Measurements from ENCODE around the gene SCOC. TPM values are rescaled to one million over a fixed set of nuclear protein-coding genes. Genes with fewer than 3 reads are reported as not detected.
"Not testable (repeated sequence)": the region's sequence is repeated elsewhere in the genome, so short reads cannot be mapped to it uniquely, and the experiment has no call there.

The SCOC gene
- total RNA-seq, 1 donor from 2014 or later: 30.3 TPM

- ATAC-seq: no peak
Observed at GRCh38 chr4:140363051-140363450, 10.4 kb upstream of the SCOC start.

DNA sequence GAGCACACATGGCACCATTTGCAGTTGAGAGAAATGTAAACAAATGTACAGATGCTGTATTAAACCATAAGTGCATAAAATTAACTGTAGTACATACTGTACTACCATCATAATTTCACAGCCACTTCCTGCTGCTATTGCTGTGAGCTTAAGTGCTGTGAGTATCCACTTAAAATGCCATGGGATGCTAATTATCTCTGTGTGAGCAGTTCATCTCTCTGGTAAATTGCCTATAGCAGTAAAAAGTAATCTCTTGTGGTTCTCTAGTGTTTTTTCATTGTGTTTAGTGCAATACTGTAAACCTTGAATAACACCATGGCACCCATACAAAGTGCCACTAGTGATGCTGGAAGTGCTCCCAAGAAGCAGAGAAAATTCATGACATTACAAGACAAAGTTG, 9.9 kb upstream of the SCOC start:
- no peak for ATAC-seq

GRCh38 chr4:140367738-140368137, 5.7 kb upstream of the SCOC start:
- ATAC-seq: no peak

DNA sequence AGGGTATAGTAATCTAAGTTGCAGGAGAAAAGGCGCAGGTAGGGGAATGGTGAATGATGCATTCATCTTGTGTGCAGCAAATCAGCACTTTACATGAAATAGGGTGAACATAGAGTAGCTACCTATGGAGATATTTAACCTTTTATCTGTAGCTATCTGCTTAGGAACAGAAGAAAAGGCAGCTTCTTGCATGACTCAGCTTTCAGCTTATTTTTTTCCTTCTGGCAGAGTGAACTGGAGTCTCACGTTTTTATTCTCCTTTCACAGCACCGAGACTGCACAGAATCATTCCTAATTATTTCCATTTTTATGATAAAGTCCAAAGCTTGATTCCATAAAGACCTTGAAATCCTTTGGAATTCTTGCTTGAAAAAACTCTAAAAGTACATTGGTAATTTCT, 4.8 kb upstream of the SCOC start:
- ATAC-seq: no peak

DNA sequence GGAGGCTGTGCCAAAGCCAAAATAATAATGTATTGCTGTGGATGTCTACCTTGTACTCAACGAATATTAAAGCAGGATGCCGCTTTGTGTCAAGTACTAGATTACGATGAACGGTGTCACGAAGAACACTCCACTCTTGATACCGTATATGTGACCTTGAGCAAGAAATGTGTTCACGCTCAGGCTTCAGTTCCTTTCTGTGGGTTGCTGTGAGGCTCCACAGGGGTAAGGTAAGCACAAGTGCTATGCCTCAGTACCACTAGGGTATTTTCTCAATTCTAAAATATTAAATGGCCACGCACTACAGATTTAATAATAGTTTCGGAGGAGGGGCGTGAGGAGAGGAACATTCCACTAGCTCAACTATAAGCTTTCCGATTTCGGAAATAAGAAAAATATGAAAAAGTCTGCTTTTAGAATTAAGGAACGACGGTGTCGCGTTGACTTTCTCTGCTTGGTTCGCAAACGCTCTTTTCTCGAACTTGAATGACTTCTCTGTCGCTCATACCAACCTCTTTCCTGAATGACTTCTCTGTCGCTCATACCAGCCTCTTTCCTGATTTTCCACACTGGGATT, 607 bp upstream of the SCOC start:
- peak; percentile 12 for ATAC-seq

- ATAC-seq: peak; percentile 30
Observed at GRCh38 chr4:140374130-140374477, 658 bp downstream of the SCOC start.

DNA sequence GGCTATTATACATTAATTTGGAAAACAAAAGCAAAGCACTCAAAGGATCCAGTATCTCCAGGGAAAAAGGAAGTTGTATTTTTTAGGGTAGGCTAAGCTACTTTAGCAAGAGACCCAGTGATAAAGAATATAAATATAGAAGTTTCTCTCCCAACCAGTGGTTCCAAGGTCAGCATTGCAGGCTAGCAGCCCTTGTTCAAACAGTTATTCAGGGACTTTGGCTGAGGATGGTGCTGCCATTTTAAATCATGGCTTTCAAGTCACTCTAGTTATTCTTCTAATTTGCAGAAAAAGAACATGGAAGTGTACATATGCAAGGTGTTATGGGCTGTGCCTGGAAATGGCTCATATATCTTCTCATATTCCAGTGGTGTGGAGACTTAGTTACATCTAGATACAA, 9.3 kb downstream of the SCOC start:
- no peak for ATAC-seq

DNA sequence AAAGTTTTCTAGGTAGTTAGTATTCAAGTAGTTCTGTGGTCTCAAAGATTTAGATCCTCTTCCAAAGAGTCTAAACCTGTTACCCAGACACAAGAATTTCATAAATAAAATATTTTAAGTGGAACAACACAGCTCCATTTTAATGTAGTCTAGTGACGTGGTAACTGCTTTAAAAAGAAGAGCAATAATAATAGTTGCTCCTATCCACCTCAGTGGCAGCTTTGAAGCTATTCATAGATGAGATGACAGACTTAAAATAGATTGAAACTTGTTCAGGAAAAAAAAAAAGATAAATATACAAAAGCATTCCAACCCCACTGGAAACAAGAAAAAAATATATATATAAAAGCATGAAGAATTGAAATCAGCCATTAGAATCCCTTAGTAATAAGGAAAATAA, 14.6 kb downstream of the SCOC start:
- no peak for ATAC-seq

DNA sequence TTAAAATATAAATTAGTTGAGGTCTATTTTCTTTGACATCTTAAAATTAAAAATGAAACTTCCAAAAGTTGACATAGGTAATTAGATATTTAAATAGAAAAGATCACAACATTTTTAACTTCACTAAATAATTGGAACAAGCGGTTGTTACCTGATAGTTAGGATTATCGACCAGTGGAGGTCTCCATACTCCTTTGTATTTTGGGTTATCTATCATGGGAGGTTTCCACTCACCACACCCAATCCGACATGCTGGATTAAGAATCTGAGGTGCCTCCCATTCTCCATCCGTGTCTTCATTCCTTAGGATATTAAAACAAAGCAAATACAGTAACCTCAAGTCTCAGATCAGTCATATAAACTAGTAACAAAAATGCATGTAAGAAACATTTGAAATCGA, 22.2 kb downstream of the SCOC start:
- no peak for ATAC-seq

GRCh38 chr4:140400111-140400510, 26.7 kb downstream of the SCOC start:
- ATAC-seq: no peak

GRCh38 chr4:140406292-140406691, 32.8 kb downstream of the SCOC start:
- ATAC-seq: no peak

- no peak for ATAC-seq
Observed at GRCh38 chr4:140408974-140409373, 35.5 kb downstream of the SCOC start.

GRCh38 chr4:140413130-140413969, 39.9 kb downstream of the SCOC start:
- ATAC-seq: not testable (repeated sequence)

- peak; percentile 82 for ATAC-seq
Observed at GRCh38 chr4:140423106-140423505, 49.7 kb downstream of the SCOC start.

- ATAC-seq: no peak
Observed at GRCh38 chr4:140426610-140427105, 53.2 kb downstream of the SCOC start.

- peak; percentile 31 for ATAC-seq
Observed at GRCh38 chr4:140427106-140427918, 53.9 kb downstream of the SCOC start, which contains the start of gene CLGN. CLGN (minus strand) TSS chr4:140427648; CDS start chr4:140413078, 14,570 bp downstream.

- ATAC-seq: no peak
Observed at GRCh38 chr4:140427919-140428471, 54.5 kb downstream of the SCOC start.

Other genes with a start within 250 kb of the SCOC start
- 7.9 TPM for gene MAML3, start 219.5 kb upstream of the SCOC start, total RNA-seq
- 1.2 TPM for gene CLGN, start 54.0 kb downstream of the SCOC start, total RNA-seq
- not detected for gene MGAT4D, start 124.6 kb downstream of the SCOC start, total RNA-seq
- 15.7 TPM for gene ELMOD2, start 150.5 kb downstream of the SCOC start, total RNA-seq
- not detected for gene UCP1, start 195.3 kb downstream of the SCOC start, total RNA-seq